HEK293 (cell line): Measurements from ENCODE around the gene IL17REL.

ENCODE experiments used
- BCL11A ChIP-seq: fragments of 450-650 bp; formaldehyde crosslinking; IDR thresholded peaks from 2 replicates; pipeline ENCODE4 v1.5.1; 2016; ENCODE audit warnings: low read depth, missing biosample characterization, missing genetic modification characterization
- FEZF1 ChIP-seq: fragments of 450-650 bp; formaldehyde crosslinking; IDR thresholded peaks from 2 replicates; pipeline ENCODE4 v1.5.1; 2016; ENCODE audit warnings: missing biosample characterization, missing genetic modification characterization
- TCF7L2 ChIP-seq: IDR thresholded peaks from 2 replicates; pipeline ENCODE4 v1.6.1; 2011; ENCODE audit warnings: low read depth, mild to moderate bottlenecking, inconsistent platforms, low read length, moderate library complexity, borderline replicate concordance
- ZEB2 ChIP-seq: fragments of 450-650 bp; formaldehyde crosslinking; IDR thresholded peaks from 2 replicates; pipeline ENCODE4 v1.5.1; 2016; ENCODE audit warnings: missing biosample characterization, missing genetic modification characterization
- ZFP3 ChIP-seq: fragments of 450-650 bp; formaldehyde crosslinking; IDR thresholded peaks from 2 replicates; pipeline ENCODE4 v1.5.1; 2016; ENCODE audit warnings: low read depth, missing biosample characterization, missing genetic modification characterization
- ZFP41 ChIP-seq: fragments of 450-650 bp; formaldehyde crosslinking; IDR thresholded peaks from 2 replicates; pipeline ENCODE4 v1.5.1; 2016; ENCODE audit warnings: missing biosample characterization, missing genetic modification characterization, borderline replicate concordance
- ZNF155 ChIP-seq: fragments of 450-650 bp; formaldehyde crosslinking; IDR thresholded peaks from 2 replicates; pipeline ENCODE4 v1.5.1; 2016; ENCODE audit warnings: missing biosample characterization, missing genetic modification characterization
- ZNF174 ChIP-seq: fragments of 450-650 bp; formaldehyde crosslinking; IDR thresholded peaks from 2 replicates; pipeline ENCODE4 v1.5.0; 2017; ENCODE audit warnings: missing biosample characterization, mild to moderate bottlenecking, missing genetic modification characterization
- ZNF19 ChIP-seq: fragments of 450-650 bp; formaldehyde crosslinking; IDR thresholded peaks from 2 replicates; pipeline ENCODE4; 2016; ENCODE audit warnings: missing biosample characterization, missing genetic modification characterization, low read depth
- ZNF221 ChIP-seq: fragments of 450-650 bp; formaldehyde crosslinking; IDR thresholded peaks from 2 replicates; pipeline ENCODE4 v1.5.1; 2017; ENCODE audit warnings: missing biosample characterization, missing genetic modification characterization, borderline replicate concordance
- ZNF23 ChIP-seq: fragments of 450-650 bp; formaldehyde crosslinking; IDR thresholded peaks from 2 replicates; pipeline ENCODE4 v1.5.1; 2016; ENCODE audit warnings: missing biosample characterization, missing genetic modification characterization, borderline replicate concordance
- ZNF266 ChIP-seq: fragments of 450-650 bp; formaldehyde crosslinking; IDR thresholded peaks from 2 replicates; pipeline ENCODE4 v1.5.1; 2016; ENCODE audit warnings: missing biosample characterization, missing genetic modification characterization, low read depth
- ZNF274 ChIP-seq, 2 experiments: fragments of 200-500 bp in 1 of 2; fragments of 450-650 bp in 1 of 2; sonication (Bioruptor generic) in 1 of 2; formaldehyde crosslinking in 1 of 2; IDR thresholded peaks; 2 replicates each; pipeline versions ENCODE4 v1.5.1 to v1.6.1; 2014 to 2016; ENCODE audit warnings: borderline replicate concordance in 1 of 2, inconsistent platforms in 1 of 2, low read length in 1 of 2, missing biosample characterization in 1 of 2, missing genetic modification characterization in 1 of 2
- ZNF324 ChIP-seq: fragments of 450-650 bp; formaldehyde crosslinking; IDR thresholded peaks from 2 replicates; pipeline ENCODE4 v1.5.1; 2016; ENCODE audit warnings: missing biosample characterization, missing genetic modification characterization
- ZNF350 ChIP-seq: fragments of 450-650 bp; formaldehyde crosslinking; IDR thresholded peaks from 2 replicates; pipeline ENCODE4 v1.5.0; 2017; ENCODE audit warnings: missing biosample characterization, mild to moderate bottlenecking, missing genetic modification characterization
- ZNF366 ChIP-seq: fragments of 450-650 bp; formaldehyde crosslinking; conservative IDR thresholded peaks from 2 replicates; pipeline ENCODE4 v1.5.1; 2016; ENCODE audit warnings: missing biosample characterization, missing genetic modification characterization
- ZNF501 ChIP-seq: fragments of 450-650 bp; formaldehyde crosslinking; IDR thresholded peaks from 2 replicates; pipeline ENCODE4 v1.5.1; 2016; ENCODE audit warnings: missing biosample characterization, missing genetic modification characterization
- ZNF510 ChIP-seq: fragments of 450-650 bp; formaldehyde crosslinking; IDR thresholded peaks from 2 replicates; pipeline ENCODE4 v1.5.1; 2018; ENCODE audit warnings: mild to moderate bottlenecking, missing genetic modification characterization, missing biosample characterization; ENCODE audit not compliant: insufficient replicate concordance
- ZNF521 ChIP-seq: fragments of 450-650 bp; formaldehyde crosslinking; IDR thresholded peaks from 2 replicates; pipeline ENCODE4 v1.5.1; 2017; ENCODE audit warnings: missing biosample characterization, mild to moderate bottlenecking, missing genetic modification characterization
- ZNF530 ChIP-seq: fragments of 450-650 bp; formaldehyde crosslinking; IDR thresholded peaks from 2 replicates; pipeline ENCODE4 v1.5.1; 2016; ENCODE audit warnings: low read depth, missing biosample characterization, missing genetic modification characterization
- ZNF560 ChIP-seq: fragments of 450-650 bp; formaldehyde crosslinking; IDR thresholded peaks from 2 replicates; pipeline ENCODE4 v1.5.1; 2017; ENCODE audit warnings: missing biosample characterization, missing genetic modification characterization, borderline replicate concordance
- ZNF561 ChIP-seq: fragments of 450-650 bp; IDR thresholded peaks from 2 replicates; pipeline ENCODE4 v1.5.1; 2018; ENCODE audit warnings: missing biosample characterization, missing genetic modification characterization, borderline replicate concordance
- ZNF585B ChIP-seq: fragments of 450-650 bp; formaldehyde crosslinking; IDR thresholded peaks from 2 replicates; pipeline ENCODE4 v1.5.1; 2016; ENCODE audit warnings: missing biosample characterization, missing genetic modification characterization
- ZNF76 ChIP-seq: fragments of 450-650 bp; formaldehyde crosslinking; IDR thresholded peaks from 2 replicates; pipeline ENCODE4; 2016; ENCODE audit warnings: low read depth, missing biosample characterization, missing genetic modification characterization, borderline replicate concordance
- ZNF776 ChIP-seq: fragments of 450-650 bp; formaldehyde crosslinking; IDR thresholded peaks from 2 replicates; pipeline ENCODE4 v1.5.0; 2017; ENCODE audit warnings: missing biosample characterization, missing genetic modification characterization, borderline replicate concordance
- TF ChIP-seq, protein P1 (sequence below): fragments of 450-650 bp; formaldehyde crosslinking; IDR thresholded peaks from 2 replicates; pipeline ENCODE4 v1.5.0; 2017; ENCODE audit warnings: missing biosample characterization, missing genetic modification characterization, borderline replicate concordance
- TF ChIP-seq, protein P2 (sequence below): fragments of 450-650 bp; formaldehyde crosslinking; IDR thresholded peaks from 2 replicates; pipeline ENCODE4 v1.5.1; 2016; ENCODE audit warnings: missing biosample characterization, missing genetic modification characterization
- TF ChIP-seq, protein P3 (sequence below): IDR thresholded peaks from 2 replicates; pipeline ENCODE4 v1.6.1; 2011; ENCODE audit warnings: mild to moderate bottlenecking, low read depth, low read length, borderline replicate concordance
- TF ChIP-seq, protein P4 (sequence below): fragments of 450-650 bp; formaldehyde crosslinking; IDR thresholded peaks from 2 replicates; pipeline ENCODE4 v1.5.1; 2016; ENCODE audit warnings: missing biosample characterization, missing genetic modification characterization
- TF ChIP-seq, protein P5 (sequence below): fragments of 450-650 bp; formaldehyde crosslinking; IDR thresholded peaks from 2 replicates; pipeline ENCODE4 v1.5.1; 2017; ENCODE audit warnings: missing biosample characterization, mild to moderate bottlenecking, missing genetic modification characterization, moderate library complexity

The IL17REL gene

DNA sequence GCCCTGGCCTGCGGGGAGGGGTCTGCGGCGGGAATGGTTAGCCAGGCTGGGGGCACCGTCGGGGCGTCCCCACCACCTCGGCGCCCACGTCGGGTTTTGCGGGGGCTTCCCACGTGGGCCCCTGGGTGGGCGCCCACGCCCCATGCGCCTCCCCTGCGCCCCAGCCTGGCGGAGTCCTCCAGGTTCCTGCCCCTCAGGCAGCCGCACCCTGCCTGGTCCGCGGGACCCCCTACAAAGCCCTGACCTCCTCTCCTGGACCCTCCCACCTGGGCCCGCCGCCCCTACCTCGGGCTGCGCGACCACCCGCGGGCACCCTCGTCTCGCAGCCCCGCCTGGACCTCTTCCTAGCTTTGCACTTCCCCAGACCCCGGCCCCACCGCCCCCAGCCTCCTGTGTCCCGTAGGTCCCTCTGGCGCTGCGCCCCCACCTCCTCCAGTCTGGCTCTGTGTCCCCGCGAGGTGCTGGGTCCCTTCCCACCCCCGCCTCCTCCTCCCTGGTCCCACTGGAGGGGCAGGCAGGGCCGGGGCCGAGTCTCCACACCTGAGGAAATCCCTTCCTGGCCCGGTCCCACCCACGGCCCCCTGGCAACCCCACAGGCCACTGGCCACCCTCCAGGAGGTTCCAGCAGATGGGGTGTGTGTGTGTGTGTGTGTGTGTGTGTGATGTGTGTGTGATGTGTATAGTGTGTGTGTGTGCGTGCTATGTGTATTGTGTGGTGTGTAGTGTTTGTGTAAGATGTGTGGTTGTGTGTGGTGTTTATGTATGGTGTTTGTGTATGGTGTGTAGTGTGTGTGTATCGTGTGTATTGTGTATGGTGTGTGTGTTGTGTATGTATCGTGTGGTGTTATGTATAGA, 40.2 kb downstream of the IL17REL start (continued):
- no peak for TF ChIP-seq ZNF501
- TF ChIP-seq, protein P1, sequence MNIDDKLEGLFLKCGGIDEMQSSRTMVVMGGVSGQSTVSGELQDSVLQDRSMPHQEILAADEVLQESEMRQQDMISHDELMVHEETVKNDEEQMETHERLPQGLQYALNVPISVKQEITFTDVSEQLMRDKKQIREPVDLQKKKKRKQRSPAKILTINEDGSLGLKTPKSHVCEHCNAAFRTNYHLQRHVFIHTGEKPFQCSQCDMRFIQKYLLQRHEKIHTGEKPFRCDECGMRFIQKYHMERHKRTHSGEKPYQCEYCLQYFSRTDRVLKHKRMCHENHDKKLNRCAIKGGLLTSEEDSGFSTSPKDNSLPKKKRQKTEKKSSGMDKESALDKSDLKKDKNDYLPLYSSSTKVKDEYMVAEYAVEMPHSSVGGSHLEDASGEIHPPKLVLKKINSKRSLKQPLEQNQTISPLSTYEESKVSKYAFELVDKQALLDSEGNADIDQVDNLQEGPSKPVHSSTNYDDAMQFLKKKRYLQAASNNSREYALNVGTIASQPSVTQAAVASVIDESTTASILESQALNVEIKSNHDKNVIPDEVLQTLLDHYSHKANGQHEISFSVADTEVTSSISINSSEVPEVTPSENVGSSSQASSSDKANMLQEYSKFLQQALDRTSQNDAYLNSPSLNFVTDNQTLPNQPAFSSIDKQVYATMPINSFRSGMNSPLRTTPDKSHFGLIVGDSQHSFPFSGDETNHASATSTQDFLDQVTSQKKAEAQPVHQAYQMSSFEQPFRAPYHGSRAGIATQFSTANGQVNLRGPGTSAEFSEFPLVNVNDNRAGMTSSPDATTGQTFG (tag by site-specific recombination) = 0 out of 2 replicates have a peak, but pooled peaks have one; percentile 20
- no peak for TF ChIP-seq ZNF530 (tag by site-specific recombination)
- no peak for TF ChIP-seq ZFP41 (tag by site-specific recombination)
- TF ChIP-seq ZNF274 (IDR thresholded peaks at IDR 0.05; ENCODE audit: low read length) = no peak
- no peak for TF ChIP-seq ZNF274 (tag by site-specific recombination; IDR thresholded peaks at IDR 0.05; ENCODE audit: borderline replicate concordance)
- no peak for TF ChIP-seq ZFP3 (tag by site-specific recombination)
- TF ChIP-seq ZNF76 = no peak
- TF ChIP-seq BCL11A (tag by site-specific recombination) = no peak
- no peak for TF ChIP-seq ZEB2
- TF ChIP-seq ZNF776 (tag by site-specific recombination) = no peak; the same call in 1 of the 2 replicates
- TF ChIP-seq ZNF561 = no peak
- no peak for TF ChIP-seq ZNF585B (tag by site-specific recombination)
- TF ChIP-seq ZNF221 = no peak
- TF ChIP-seq, protein P2, sequence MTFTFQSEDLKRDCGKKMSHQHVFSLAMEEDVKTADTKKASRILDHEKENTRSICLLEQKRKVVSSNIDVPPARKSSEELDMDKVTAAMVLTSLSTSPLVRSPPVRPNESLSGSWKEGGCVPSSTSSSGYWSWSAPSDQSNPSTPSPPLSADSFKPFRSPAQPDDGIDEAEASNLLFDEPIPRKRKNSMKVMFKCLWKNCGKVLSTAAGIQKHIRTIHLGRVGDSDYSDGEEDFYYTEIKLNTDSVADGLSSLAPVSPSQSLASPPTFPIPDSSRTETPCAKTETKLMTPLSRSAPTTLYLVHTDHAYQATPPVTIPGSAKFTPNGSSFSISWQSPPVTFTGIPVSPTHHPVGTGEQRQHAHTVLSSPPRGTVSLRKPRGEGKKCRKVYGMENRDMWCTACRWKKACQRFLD = no peak
- peak; percentile 97 for TF ChIP-seq ZNF521 (tag by site-specific recombination)
- no peak for TF ChIP-seq ZNF19 (tag by site-specific recombination)
- no peak for TF ChIP-seq ZNF23 (tag by site-specific recombination)
- 0 out of 2 replicates have a peak, but pooled peaks have one; percentile 12 for TF ChIP-seq ZNF560 (tag by site-specific recombination)
- no peak for TF ChIP-seq ZNF350 (tag by site-specific recombination)
- no peak for TF ChIP-seq TCF7L2
- TF ChIP-seq, protein P3, sequence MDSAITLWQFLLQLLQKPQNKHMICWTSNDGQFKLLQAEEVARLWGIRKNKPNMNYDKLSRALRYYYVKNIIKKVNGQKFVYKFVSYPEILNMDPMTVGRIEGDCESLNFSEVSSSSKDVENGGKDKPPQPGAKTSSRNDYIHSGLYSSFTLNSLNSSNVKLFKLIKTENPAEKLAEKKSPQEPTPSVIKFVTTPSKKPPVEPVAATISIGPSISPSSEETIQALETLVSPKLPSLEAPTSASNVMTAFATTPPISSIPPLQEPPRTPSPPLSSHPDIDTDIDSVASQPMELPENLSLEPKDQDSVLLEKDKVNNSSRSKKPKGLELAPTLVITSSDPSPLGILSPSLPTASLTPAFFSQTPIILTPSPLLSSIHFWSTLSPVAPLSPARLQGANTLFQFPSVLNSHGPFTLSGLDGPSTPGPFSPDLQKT = no peak
- no peak for TF ChIP-seq ZNF174 (tag by site-specific recombination)
- 0 out of 2 replicates have a peak, but pooled peaks have one; percentile 21 for TF ChIP-seq ZNF155 (tag by site-specific recombination)
- TF ChIP-seq, protein P4, sequence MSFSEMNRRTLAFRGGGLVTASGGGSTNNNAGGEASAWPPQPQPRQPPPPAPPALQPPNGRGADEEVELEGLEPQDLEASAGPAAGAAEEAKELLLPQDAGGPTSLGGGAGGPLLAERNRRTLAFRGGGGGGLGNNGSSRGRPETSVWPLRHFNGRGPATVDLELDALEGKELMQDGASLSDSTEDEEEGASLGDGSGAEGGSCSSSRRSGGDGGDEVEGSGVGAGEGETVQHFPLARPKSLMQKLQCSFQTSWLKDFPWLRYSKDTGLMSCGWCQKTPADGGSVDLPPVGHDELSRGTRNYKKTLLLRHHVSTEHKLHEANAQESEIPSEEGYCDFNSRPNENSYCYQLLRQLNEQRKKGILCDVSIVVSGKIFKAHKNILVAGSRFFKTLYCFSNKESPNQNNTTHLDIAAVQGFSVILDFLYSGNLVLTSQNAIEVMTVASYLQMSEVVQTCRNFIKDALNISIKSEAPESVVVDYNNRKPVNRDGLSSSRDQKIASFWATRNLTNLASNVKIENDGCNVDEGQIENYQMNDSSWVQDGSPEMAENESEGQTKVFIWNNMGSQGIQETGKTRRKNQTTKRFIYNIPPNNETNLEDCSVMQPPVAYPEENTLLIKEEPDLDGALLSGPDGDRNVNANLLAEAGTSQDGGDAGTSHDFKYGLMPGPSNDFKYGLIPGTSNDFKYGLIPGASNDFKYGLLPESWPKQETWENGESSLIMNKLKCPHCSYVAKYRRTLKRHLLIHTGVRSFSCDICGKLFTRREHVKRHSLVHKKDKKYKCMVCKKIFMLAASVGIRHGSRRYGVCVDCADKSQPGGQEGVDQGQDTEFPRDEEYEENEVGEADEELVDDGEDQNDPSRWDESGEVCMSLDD (tag by site-specific recombination) = 0 out of 2 replicates have a peak, but pooled peaks have one; percentile 40
- no peak for TF ChIP-seq ZNF266 (tag by site-specific recombination)
- TF ChIP-seq, protein P5, sequence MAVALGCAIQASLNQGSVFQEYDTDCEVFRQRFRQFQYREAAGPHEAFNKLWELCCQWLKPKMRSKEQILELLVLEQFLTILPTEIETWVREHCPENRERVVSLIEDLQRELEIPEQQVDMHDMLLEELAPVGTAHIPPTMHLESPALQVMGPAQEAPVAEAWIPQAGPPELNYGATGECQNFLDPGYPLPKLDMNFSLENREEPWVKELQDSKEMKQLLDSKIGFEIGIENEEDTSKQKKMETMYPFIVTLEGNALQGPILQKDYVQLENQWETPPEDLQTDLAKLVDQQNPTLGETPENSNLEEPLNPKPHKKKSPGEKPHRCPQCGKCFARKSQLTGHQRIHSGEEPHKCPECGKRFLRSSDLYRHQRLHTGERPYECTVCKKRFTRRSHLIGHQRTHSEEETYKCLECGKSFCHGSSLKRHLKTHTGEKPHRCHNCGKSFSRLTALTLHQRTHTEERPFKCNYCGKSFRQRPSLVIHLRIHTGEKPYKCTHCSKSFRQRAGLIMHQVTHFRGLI = no peak
- no peak for TF ChIP-seq ZNF366
- peak; percentile 16; the same call in 1 of the 2 replicates for TF ChIP-seq ZNF324 (tag by site-specific recombination)
- no peak for TF ChIP-seq FEZF1 (tag by site-specific recombination)
- no peak for TF ChIP-seq ZNF510 (tag by site-specific recombination)
